ENCODE data around the gene FBRSL1.
"Not testable (repeated sequence)": the region's sequence is repeated elsewhere in the genome, so short reads cannot be mapped to it uniquely, and the experiment has no call there.

Gene FBRSL1

DNA sequence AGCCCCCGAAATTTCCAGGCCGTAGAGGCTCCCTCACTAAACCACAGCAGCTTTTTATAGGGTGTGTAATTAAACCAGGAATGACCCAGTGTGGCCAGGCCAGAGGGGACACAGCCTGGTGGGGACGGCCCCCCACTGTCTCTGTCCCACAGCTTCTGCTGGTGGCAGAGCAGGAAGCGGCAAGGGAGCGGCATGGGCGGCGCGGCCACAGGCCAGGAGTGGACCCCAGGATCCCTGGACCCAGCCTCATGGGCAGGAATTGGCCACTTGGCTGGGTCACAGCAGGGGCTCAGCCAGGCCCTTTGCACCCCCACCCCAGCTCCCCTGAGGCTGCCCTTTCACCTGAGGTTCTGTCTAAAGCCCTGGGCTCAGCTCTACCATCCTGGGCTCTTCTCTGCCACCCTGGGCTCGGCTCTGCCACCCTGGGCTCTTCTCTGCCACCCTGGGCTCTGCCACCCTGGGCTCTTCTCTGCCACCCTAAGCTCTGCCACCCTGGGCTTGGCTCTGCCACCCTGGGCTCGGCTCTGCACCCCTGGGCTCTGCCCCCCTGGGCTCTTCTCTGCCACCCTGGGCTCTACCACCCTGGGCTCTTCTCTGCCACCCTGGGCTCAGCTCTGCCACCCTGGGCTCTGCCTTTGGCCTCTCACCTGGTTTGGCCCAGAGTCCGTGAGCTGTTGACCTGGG, 39.3 kb downstream of the FBRSL1 start:
- DNase-seq, result no peak

DNA sequence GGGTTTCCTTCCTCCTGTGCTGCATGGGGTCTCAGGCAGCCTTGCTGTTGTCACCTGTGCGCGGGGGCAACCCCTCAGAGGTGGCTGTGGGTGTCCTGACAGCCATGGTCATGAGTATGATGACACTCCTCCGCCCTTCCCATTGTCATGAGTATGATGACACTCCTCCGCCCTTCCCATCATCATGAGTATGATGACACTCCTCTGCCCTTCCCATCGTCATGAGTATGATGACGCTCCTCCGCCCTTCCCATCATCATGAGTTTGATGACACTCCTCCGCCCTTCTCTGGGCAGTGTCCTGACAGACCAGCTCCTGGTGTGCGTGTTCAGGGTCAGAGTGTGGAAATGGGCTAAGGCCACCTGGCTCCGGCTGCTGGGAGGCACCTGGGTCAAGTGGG, 40.0 kb downstream of the FBRSL1 start:
- no peak for DNase-seq

DNA sequence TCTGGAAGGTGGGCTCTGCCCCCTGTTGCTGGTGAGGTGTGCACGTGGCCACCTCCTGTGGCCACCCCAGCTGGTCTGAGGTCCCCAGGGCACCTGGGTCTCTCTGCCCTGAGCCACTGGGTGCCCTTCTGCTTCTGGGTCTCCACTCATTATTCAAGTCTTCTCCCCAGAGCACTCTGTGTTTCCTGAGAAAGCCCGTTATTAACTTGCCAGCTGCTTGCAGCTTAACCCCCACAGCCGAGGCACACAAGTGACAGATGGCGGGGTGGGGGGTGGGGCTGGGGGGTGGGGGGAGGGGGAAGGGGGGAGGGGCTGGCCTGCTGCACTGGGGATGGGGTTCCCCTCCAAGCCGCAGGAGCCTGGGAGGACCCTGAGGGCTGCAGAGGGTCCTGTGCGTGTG, 40.5 kb downstream of the FBRSL1 start:
- no peak for DNase-seq

DNA sequence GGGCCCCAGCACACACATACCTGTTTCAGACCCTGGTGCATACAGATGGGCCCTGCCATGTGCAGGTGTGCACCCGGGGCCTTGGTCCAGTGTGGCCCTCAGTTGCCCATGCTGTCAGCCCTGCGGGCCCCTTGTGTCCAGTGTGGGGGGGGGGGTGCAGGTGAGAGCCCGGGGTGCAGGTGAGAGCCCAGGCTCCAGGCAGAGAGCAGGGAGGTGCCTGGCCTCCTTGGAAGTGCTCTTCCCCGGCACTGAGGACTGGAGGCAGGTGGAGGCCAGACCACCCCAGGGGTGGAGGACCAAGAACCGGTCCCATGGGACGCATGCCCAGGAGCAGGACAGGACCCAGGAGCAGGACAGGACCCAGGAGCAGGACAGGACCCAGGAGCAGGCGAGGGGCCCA, 40.9 kb downstream of the FBRSL1 start:
- DNase-seq, result no peak

DNA sequence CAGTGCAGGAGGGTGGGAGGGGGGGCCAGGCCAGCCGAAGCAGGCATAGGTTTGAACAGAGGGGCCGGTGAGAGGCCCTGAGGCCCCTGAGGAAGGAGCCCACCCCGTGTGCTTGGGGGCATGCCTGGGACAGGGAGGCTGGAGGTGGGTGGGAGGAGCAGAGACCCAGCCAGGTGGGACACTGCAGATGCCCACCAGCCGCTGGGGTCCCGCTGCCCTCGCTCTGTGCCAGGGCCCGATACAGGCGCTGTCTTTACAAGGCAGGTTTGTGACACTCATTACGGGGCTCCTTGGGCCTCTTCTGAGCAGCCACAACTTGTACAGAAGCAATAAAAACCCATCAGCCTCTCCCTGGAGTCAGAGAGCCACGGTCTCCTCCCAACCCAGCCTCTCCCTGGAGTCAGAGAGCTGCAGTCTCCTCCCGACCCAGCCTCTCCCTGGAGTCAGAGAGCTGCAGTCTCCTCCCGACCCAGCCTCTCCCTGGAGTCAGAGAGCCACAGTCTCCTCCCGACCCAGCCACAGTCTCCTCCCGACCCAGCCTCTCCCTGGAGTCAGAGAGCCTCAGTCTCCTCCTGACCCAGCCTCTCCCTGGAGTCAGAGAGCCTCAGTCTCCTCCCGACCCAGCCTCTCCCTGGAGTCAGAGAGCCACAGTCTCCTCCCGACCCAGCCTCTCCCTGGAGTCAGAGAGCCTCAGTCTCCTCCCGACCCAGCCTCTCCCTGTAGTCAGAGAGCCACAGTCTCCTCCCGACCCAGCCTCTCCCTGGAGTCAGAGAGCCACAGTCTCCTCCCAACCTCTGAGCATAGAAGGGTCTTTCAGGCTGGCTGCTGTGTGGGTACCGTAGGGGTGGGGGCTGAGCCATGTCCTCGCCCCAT, 43.0 kb downstream of the FBRSL1 start:
- DNase-seq, result not testable (repeated sequence)

DNA sequence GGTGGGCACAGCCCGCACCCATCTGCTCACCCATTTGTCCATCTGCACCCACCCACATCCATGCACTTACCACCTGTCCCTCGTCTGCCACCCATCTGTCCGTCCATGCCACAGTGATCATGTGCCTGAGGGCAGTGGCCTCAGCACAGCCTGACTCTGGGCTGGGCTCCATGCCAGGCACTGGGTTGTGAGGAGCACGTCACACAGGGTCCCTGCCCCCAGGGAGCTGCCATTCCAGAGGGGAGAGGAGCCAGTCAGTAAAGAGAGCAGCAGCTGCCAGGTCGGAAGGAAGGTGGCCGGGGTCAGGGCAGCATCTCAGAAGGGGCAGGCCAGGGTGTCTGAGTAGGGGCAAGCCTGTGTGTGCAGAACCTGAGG, 43.6 kb downstream of the FBRSL1 start:
- DNase-seq, result no peak

DNA sequence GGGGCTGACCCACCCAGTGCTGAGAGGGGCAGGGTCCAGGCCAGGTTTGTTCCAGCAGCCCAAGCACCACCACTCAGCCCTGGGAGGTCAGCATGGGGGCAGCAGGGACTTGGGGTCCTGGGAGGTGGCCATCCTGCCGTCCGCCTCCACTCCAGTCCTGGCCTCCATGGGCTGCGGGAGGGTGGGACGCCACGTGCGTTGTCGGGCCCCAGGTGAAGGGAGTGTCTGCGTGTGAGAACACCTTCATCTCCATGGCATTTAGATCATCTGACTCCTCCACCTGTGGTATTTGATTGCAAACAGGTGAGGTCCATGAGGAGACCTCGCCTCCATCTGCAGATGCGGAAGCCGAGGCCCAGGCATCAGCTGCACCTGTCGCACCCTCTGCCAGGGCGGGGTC, 44.1 kb downstream of the FBRSL1 start:
- no peak for DNase-seq

DNA sequence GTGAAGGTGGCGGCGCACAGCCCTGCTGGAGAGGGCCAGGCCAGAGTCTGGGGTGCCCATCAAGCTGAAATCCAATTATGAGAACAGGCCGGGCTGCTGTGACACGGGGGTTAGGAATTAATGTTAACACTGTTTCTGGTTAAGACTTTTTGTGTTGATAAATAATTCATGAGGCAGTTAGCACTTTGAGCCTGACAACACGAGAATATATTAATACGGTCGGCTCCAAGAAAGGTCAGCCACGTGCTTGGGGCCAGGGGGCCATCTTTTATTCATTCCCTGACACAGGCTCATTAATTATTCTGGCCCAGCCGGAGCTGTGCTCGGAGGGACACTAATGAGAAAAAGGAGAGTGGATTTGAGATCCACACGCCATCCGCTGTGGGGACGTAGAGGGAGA, 45.1 kb downstream of the FBRSL1 start:
- no peak for DNase-seq

DNA sequence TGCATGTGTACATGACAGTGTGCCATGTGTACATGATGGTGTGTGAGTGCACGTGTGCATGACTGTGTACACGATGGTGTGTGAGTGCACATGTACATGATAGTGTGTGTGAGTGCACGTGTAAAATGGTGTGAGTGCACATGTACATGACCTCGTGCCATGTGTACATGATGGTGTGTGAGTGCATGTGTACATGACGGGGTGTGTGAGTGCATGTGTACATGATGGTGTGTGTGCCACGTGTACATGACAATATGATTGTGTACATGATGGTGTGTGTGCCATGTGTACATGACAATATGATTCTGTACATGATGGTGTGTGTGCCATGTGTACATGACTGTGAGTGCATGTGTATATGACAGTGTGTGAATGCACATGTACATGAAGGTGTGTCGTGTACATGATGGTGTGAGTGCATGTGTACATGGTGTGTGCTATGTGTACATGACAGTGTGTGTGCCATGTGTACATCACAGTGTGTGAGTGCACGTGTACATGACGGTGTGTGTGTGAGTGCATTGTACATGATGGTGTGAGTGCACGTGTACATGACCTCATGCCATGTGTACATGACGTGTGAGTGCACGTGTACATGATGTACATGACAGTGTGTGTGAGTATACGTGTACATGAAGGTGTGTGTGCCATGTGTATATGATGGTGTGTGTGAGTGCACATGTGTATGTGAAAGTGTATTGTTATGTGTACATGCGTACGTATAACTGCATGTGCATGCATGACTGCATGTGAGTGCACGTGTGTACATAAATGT, 46.3 kb downstream of the FBRSL1 start:
- DNase-seq, result no peak

DNA sequence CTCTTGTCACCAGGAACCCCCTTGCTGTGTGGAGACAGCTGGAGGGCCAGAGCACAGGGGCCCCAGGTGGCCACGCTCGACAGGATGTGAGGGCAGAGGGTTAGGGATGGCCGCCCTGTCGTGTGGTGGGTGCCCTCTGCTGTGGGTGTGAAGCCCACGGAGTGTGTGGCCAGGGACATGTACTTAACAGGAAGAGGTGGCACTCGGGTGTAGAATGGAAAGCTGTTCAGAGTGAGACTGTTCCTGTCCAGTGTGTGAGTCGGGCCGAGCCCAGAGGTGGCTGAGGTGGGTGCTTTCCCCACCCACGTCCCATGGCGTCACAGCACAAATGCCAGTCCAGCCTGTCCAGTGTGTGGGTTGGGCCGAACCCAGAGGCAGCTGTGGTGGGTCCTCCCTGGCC, 47.1 kb downstream of the FBRSL1 start:
- no peak for DNase-seq

DNA sequence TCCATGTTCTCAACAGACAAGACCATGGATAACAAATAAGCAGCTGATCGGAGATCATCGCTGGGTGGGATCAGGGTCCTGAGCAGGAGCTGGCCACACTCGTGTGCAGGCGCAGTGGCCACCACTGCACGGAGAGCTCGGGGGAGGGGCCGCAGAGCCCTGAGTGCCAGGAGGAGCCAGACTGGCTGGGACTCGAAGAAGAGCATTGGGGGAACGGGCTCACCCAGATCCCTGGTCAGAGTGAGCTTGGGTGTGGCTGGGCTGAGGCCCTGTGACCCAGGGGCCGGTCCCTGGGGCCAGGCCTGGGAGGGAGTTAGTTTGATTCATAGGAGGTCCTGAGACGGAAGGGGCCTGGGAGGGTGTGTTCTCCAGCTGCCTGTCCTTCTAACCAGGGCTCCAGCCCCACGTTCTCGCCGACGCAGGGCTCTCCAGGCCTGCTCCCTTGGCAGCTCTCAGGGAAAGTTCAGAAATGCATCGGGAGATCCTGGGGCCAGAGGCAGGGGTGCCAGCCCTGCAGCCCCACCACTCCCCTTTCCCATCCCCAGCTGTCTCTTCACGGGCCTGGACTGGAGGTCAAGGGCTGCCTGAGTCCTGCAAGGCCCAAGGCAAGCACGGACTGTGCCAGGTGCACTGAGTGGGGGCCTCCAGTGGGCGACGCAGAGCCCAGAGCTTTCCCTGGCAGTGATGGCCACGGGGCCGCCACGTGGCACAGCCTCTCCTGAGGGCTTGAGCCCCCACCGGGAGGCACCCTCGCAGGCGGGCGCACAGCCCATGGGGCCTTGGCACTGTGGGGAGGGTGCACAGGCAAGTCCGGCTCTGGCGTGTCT, 48.1 kb downstream of the FBRSL1 start:
- no peak for DNase-seq

DNA sequence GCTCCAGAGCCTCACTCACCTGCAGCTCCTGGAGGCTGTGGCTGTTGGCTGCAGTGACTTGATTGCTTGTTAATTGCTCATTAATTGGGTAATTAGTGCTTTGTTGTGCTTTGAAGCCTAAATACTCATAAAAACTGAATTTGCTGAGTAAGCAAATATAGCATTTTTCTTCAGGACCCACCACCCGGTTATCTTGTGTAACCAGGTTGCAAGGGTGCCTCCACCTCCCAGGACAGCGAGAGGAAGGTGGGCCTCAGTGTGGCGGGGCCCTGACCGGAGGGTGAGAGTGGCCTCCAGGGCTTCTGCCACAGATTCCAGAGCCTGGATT, 48.7 kb downstream of the FBRSL1 start:
- no peak for DNase-seq

DNA sequence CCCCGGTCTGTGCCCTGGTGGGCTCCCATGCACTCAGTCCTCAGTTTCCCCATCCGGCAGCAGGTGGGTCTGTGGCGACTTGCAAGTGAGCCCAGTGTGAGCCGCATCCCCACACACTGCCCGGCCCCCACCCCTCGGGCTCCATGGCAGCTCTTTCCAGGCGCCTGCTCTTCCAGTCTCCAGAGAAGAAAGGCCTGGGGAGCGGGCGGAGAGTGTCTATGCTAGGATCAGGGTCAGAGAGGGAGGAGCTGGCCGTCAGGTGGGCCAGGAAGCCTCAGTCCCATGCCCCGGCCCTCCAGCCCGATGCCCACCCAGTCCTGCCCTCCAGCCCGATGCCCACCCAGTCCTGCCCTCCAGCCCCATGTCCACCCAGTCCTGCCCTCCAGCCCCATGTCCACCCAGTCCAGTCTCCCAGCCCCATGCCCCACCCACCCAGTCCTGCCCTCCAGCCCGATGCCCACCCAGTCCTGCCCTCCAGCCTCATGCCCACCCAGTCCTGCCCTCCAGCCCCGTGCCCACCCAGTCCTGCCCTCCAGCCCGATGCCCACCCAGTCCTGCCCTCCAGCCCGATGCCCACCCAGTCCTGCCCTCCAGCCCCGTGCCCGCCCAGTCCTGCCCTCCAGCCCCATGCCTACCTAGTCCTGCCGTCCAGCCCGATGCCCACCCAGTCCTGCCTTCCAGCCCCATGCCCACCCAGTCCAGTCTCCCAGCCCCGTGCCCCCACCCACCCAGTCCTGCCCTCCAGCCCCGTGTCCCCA, 49.2 kb downstream of the FBRSL1 start:
- no peak for DNase-seq

DNA sequence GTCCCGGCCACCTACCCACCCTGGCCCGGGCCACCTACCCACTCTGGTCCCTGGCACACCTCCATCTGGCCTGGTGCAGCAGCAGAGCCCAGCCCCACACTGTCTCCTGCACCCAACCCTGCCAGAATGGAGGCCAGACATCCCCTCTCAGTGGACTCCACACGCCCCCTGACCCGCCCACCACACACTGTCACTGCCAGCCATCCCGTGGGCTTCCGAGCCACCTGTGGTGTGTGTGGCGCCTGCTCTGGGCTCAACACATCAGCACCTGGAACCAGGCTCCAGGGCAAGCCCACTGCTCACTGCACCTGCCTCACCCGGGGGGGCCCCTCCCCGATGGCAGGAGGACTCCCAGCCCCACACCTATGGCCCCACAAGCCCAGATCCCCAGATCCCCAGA, 50.5 kb downstream of the FBRSL1 start:
- DNase-seq, result no peak

DNA sequence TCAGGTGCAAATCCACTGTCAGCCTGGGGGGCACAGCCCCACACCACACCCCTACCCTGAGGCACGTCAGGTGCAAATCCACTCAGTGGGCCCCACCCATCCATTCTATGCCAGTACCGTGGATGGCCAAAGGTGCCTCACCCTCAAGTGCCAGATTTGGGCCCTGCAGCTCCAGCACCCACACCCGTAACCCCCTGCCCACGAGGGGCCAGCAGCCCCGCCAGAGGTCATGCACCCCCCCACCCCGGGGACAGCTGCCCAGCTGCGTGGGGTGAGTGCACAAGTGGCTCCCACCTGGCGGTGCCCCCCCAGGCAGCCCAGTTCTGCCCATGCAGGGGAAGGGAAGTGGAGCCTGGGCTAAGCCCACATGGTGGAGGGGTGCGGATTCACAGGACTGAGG, 51.2 kb downstream of the FBRSL1 start:
- no peak for DNase-seq

DNA sequence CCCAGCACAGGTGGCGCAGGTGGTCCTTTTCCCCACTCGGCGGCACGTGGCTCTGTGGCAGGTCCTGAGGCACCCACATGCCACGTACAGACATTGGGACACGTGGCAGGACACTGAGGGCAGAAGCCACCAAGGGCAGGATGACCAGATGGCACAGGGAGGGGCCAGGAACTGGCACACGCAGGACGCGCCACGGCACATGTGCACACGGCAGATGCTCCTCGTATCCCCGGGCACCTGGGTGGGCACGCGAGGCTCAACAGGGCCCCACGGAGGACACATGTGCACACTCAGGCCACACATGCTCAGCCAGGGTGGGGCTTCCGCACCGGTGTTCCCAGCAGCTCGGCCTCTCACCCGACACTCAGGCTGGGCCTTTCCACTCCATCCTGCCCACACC, 52.0 kb downstream of the FBRSL1 start:
- DNase-seq, result no peak

DNA sequence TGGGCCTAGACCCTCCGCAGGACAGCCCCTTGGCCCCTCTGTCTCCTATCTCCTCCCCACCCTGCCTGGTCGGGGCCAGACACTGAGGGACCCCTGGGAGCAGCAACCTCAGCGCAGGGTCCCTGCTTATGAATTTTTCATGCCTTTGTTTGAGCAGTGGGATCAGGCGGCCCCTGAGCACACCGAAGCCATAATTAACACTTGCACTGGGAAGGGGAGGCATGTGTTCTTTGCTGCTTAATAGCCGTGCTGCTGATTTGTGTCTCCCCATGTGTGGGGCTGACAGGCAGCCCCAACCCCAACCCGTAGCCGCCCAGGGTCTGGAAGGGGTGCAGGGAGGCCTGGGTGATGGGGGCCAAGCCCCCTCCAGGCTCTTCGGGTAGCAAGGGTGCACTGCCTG, 52.7 kb downstream of the FBRSL1 start:
- no peak for DNase-seq

DNA sequence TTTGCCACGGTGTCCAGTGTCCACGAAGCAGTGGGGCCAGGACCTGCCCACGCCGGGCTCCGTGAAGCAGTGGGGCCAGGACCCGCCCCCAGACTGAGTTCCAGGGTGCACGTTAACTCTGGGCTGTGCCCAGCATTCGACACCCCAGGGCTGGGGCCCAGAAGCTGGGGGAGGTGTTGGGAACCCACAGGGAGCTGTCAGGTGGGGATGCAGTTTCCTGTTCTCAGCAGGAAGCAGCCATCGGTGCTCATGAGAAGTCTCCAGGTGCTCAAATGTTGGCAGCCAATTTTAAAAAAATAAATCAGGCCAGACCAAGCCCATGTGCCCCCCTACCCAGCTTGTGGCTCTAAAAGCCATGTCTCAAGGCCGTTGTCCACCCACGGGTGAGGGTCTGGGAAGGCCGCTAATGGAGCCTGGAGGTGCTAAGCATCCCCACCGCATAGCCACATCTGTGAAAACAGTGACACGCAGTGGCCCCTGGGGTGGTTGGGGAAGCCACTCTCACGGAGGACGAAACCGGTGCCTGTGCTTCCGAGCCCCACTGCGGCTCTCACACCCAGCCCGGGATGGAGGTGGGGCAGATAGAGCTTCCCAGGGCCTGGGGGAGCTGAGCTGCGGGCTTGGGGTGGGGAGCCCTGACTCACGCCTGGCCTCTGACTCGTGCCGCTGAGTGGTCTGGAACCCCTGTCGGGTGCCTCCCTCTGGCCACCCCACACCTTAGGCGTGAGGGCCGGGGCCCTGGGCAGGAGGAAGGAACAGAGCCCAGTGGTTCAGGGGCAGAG, 53.5 kb downstream of the FBRSL1 start:
- DNase-seq, result no peak

DNA sequence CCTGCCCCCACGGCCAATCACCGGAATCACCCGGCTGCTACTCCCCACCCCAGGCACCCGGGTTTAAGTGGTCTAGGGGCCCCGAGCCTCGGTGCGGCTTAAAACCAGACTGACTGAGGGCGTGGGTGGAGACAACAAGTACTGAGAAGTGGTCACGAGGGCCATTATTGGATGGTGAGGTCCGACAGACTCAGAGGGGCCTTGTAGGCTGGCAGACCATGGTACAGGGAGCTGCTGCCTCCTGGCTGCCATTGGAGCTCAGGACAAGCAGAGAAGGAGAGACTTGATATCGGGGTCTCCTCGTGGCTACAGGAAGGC, 54.1 kb downstream of the FBRSL1 start:
- no peak for DNase-seq

DNA sequence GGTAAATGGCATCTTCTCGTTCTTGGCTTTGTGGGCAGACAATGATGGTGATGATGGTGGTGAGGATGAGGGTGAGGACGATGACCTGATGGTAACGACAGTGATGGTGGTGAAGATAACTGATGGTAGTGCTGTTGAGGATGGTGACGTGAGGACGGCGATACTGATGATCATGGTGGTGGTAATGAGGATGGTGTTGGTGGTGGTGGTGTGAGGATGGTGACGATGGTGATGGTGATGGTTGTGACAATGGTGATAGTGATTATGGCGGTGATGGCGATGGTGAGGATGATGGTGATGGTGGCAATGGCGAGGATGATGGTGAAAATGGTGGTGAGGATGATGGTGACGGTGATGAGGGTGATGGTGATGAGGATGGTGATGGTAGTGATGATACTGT, 54.5 kb downstream of the FBRSL1 start:
- DNase-seq, result no peak

DNA sequence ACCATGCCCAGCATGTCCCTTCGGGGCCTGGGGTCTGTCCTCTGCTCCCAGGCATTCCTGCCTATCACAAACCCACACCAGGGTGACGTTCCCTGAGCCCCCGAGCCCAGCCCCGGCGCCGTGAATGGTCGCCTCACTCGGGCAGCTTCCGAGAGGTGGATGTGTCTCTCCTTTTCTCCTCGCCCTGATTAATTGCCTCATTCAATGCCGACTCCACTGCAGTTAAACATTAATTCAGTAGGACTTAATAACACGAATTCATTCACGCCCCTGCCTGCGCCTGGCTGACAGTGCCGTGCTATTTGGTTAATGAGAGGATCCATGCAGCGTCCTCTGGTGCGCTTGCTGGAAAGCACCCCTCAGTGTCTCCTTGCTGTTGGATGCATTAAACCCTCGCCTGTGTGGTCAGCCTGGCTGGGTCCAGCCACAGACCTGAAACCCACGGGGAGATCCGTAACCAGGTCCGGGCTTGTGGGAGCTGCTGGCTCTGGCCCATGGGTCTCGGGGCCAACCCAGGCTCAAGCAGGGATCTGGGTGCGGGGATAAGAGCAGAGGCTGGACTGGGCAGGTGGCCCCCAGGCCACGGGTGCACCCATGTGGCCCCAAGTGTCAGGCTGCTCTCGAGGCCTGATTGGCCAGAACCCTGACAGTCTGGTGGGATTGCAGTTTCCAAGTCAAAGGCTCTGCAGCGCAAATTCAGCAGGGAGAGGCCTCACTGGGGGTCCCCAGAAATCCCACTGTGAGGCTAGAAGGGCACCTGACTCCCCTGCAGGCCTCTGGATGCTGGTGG, 55.4 kb downstream of the FBRSL1 start:
- no peak for DNase-seq
